ENCODE measurements around the gene CLK1. TPM values are rescaled to one million over a fixed set of nuclear protein-coding genes. Genes with fewer than 3 reads are reported as not detected.
A peak's percentile ranks its signal among the peaks of the same experiment; 100 is the strongest.
"Not testable (repeated sequence)": the region's sequence is repeated elsewhere in the genome, so short reads cannot be mapped to it uniquely, and the experiment has no call there.

The CLK1 gene
- polyA plus RNA-seq, 3 donors, result 7.5 to 383 (median 8.2) TPM

DNA sequence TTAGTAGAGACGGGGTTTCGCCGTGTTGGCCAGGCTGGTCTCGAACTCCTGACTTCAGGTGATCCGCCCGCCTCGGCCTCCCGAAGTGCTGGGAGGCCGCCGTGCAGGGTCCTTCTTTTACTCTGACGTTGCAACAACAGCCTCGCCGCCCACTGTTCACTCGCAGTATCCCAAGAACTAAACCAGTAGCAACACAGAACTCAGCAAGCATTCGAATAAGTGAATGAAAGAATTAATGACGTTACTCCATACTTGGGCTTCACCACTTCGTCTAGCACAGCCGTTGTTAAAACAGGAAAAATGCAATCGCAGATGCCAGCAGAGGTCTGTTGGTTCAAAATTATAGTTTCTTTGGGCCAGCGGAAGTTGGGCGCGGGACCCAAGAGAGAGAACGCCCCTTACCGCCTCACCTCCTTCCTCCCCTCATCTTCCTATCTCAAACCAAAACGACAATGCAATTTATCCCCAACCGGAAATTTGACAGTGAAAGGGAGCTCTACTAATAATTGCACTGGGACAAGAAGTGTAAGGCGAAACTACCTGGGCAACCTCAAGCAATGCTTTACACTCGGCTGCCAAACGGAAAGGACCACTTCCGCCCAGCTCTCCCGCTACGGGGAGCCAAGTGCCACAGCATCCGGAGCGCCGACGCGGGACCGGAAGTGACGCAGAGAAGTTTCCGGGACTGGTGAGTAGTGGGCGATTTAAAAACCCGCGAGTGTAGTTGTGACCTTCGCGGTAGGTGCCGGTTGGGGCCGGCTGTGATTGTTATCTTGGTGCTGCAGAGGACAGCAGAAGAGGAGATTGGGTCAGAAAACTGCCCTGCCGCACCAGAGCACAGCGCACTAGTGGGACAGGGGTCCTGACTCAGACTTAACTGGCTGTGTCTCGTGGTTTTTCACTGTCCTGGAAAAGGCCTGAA lies 24.5 kb upstream of the CLK1 start, which contains the start of the genes NIF3L1 and PPIL3:
NIF3L1 (plus strand) TSS at position 668 of the 922 bp plus-strand sequence. CDS start 2,573 bp downstream, outside the sequence.
PPIL3 (minus strand) TSS at position 374 of the 922 bp plus-strand sequence. CDS start 1,462 bp downstream, outside the sequence.
- intact Hi-C loops (cut with micrococcal nuclease), result loop anchor here in 1 of 2 donors (2.0 to 10.0 kb wide), 2 partner anchors 24 to 566 kb away; partner anchors contain the start of genes CLK1, STRADB and TRAK2
- Histone ChIP-seq H3K27me3 (ENCODE audit: control insufficient read depth in 2 of 2, insufficient read depth in 2 of 2, low read length in 2 of 2) (no peaks in the 10 kb centered on the region), H2AFZ (ENCODE audit: insufficient read depth, low read depth, low read length, poor library complexity, severe bottlenecking) (peak within 1 kb of the TSS; percentile 89), H3K9me3 (replicated peaks in 1 of 2; ENCODE audit: control insufficient read depth in 1 of 2, insufficient read depth in 1 of 2, low read length in 2 of 2) (no peaks in the 10 kb centered on the region), H4K20me1 (ENCODE audit: insufficient read depth, low read length) (no peaks in the 10 kb centered on the region), H3K36me3 (replicated peaks in 1 of 2; ENCODE audit: control insufficient read depth in 1 of 2, insufficient read depth in 2 of 2, low read length in 2 of 2) (peaks cover 10 to 31% of the 10 kb centered on the region in 2 donors), H3K79me2 (ENCODE audit: insufficient read depth, low read length) (peaks cover 53% of the 10 kb centered on the region), H3K4me2 (replicated peaks; ENCODE audit: extremely low read depth, low read length, poor library complexity, severe bottlenecking) (peak within 1 kb of the TSS; percentile 84), H3K4me1 (ENCODE audit: control insufficient read depth in 1 of 2, insufficient read depth in 2 of 2, low read length in 2 of 2) (peaks cover 16 to 30% of the 10 kb centered on the region in 2 donors), H3K27ac (ENCODE audit: low read depth in 1 of 2, low read length in 2 of 2) (peak within 1 kb of the TSS; percentile 96 to 98), H3K4me3 (replicated peaks in 1 of 3; ENCODE audit: low read depth in 2 of 3, low read length in 3 of 3) (peak within 1 kb of the TSS; percentile 84 to 96 (median 89)), H3K9ac (ENCODE audit: insufficient read depth, low read length, poor library complexity, severe bottlenecking) (peak within 1 kb of the TSS; percentile 93)
- DNase-seq, result peak; percentile 97 to 98 (median 97)
- TF ChIP-seq, protein P1, sequence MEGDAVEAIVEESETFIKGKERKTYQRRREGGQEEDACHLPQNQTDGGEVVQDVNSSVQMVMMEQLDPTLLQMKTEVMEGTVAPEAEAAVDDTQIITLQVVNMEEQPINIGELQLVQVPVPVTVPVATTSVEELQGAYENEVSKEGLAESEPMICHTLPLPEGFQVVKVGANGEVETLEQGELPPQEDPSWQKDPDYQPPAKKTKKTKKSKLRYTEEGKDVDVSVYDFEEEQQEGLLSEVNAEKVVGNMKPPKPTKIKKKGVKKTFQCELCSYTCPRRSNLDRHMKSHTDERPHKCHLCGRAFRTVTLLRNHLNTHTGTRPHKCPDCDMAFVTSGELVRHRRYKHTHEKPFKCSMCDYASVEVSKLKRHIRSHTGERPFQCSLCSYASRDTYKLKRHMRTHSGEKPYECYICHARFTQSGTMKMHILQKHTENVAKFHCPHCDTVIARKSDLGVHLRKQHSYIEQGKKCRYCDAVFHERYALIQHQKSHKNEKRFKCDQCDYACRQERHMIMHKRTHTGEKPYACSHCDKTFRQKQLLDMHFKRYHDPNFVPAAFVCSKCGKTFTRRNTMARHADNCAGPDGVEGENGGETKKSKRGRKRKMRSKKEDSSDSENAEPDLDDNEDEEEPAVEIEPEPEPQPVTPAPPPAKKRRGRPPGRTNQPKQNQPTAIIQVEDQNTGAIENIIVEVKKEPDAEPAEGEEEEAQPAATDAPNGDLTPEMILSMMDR (IDR thresholded peaks at IDR 0.05), result no peak
- H3K4me1 Mint-ChIP-seq, result peaks cover 29% of the 10 kb centered on the region
- H3K27me3 Mint-ChIP-seq (ENCODE audit: low read depth in 3 of 3), result peaks cover 0 to 1% (median 0%) of the 10 kb centered on the region in 3 donors
- peak within 1 kb of the TSS; percentile 94 to 96 for H3K4me3 Mint-ChIP-seq
- H3K36me3 Mint-ChIP-seq, result peaks cover 18 to 35% of the 10 kb centered on the region in 2 donors
- H3K27ac Mint-ChIP-seq, result peak within 1 kb of the TSS; percentile 94 to 100 (median 99)
- WGBS (ENCODE audit: insufficient coverage), result under 1% methylated on average over 38 of the region's 50 CpGs
- no peaks in the 10 kb centered on the region for H3K9me3 Mint-ChIP-seq

DNA sequence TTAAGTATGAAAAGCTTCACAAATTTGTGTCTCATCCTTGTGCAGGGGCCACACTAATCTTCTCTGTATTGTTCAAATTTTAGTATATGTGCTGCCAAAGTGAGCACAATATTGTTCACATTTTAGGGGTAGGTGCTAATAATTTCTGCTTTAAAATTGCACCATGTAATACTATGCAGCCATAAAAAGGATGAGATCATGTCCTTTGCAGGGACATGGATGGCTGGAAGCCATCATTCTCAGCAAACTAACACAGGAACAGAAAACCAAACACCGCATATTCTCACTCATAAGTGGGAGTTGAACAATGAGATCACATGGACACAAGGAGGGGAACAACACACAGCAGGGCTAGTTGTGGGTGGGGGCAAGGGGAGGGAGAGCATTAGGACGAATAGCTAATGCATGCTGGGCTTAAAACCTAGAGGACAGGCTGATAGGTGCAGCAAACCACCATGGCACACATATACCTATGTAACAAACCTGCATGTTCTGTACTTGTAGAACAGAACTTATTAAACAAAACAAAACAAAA lies 17.3 kb upstream of the CLK1 start:
- H4K20me1 ChIP-seq (ENCODE audit: insufficient read depth, low read length); H3K4me2 ChIP-seq (replicated peaks; ENCODE audit: extremely low read depth, low read length, poor library complexity, severe bottlenecking); H3K9me3 ChIP-seq (replicated peaks in 1 of 2; ENCODE audit: control insufficient read depth in 1 of 2, insufficient read depth in 1 of 2, low read length in 2 of 2); DNase-seq; H3K79me2 ChIP-seq (ENCODE audit: insufficient read depth, low read length); H3K27me3 ChIP-seq (ENCODE audit: control insufficient read depth in 2 of 2, insufficient read depth in 2 of 2, low read length in 2 of 2); H3K27ac ChIP-seq (ENCODE audit: low read depth in 1 of 2, low read length in 2 of 2); H2AFZ ChIP-seq (ENCODE audit: insufficient read depth, low read depth, low read length, poor library complexity, severe bottlenecking); H3K4me3 ChIP-seq (replicated peaks in 1 of 3; ENCODE audit: low read depth in 2 of 3, low read length in 3 of 3); H3K9me3 Mint-ChIP-seq; H3K4me1 Mint-ChIP-seq; H3K9ac ChIP-seq (ENCODE audit: insufficient read depth, low read length, poor library complexity, severe bottlenecking); H3K4me3 Mint-ChIP-seq; H3K27me3 Mint-ChIP-seq (ENCODE audit: low read depth in 3 of 3); H3K4me1 ChIP-seq (ENCODE audit: control insufficient read depth in 1 of 2, insufficient read depth in 2 of 2, low read length in 2 of 2): not testable (repeated sequence)
- H3K36me3 ChIP-seq (replicated peaks in 1 of 2; ENCODE audit: control insufficient read depth in 1 of 2, insufficient read depth in 2 of 2, low read length in 2 of 2), result peaks cover 65 to 84% of the 10 kb centered on the region in 2 donors
- intact Hi-C loops (cut with micrococcal nuclease), result loop anchor here in 1 of 2 donors (10.0 kb wide), 1 partner anchor 573 kb away; the partner anchor contains the start of genes STRADB and TRAK2
- Mint-ChIP-seq H3K27ac (peak overlapping the region in 1 of 7 donors; percentile 74), H3K36me3 (peaks cover 61 to 67% of the 10 kb centered on the region in 2 donors)
- WGBS (ENCODE audit: insufficient coverage), result no CpG with 5 or more reads among the region's 2 CpGs

All from CD14-positive monocyte (primary cell).